ENCODE results near the gene CNPY2.

GRCh38 chr12:56280849-56281248 is 34.9 kb downstream of the CNPY2 start:
- TF ChIP-seq RAD21 (conservative IDR thresholded peaks at IDR 0.05 in 1 of 2, IDR thresholded peaks at IDR 0.05 in 1 of 2) = no peak
- no peak for TF ChIP-seq CTCF (IDR thresholded peaks at IDR 0.05)
- no peak for TF ChIP-seq CHD2 (IDR thresholded peaks at IDR 0.05; ENCODE audit: low read length, partially characterized antibody)
- TF ChIP-seq KDM5A (IDR thresholded peaks at IDR 0.05) = no peak
- no peak for TF ChIP-seq NFE2L2 (conservative IDR thresholded peaks at IDR 0.05; ENCODE audit: low read length)
- TF ChIP-seq RNF2 (IDR thresholded peaks at IDR 0.05; ENCODE audit: borderline replicate concordance, low read depth) = no peak
- no peak for TF ChIP-seq POLR2A (IDR thresholded peaks at IDR 0.05; ENCODE audit: low read length)
- no peak for TF ChIP-seq KDM1A (IDR thresholded peaks at IDR 0.05; ENCODE audit: low read depth)
- TF ChIP-seq JUNB (IDR thresholded peaks at IDR 0.05) = no peak
- no peak for TF ChIP-seq MAZ (IDR thresholded peaks at IDR 0.05; ENCODE audit: borderline replicate concordance, low read depth, low read length)
- TF ChIP-seq FOXS1 (CRISPR knock-in tag; IDR thresholded peaks at IDR 0.05) = no peak
- no peak for TF ChIP-seq USF2 (IDR thresholded peaks at IDR 0.05)
- TF ChIP-seq ZC3H11A (IDR thresholded peaks at IDR 0.05) = no peak

Data from A549 (cell line).